H1 (cell line): Measurements from ENCODE around the gene TK2. TPM values are rescaled to one million over a fixed set of nuclear protein-coding genes. Genes with fewer than 3 reads are reported as not detected.

Source experiments
- CTCF ChIA-PET: fragments of 300-600 bp; sonication (Branson Sonifier 250); formaldehyde crosslinking; loops from one replicate; lab custom pipeline; 2021; ENCODE audit not compliant: partially characterized antibody; lab: Charles Lee
- POLR2A ChIA-PET: fragments of 300-600 bp; sonication (Branson Sonifier 250); formaldehyde crosslinking; loops from one replicate; lab custom pipeline; 2021; ENCODE audit warnings: inconsistent platforms; ENCODE audit not compliant: partially characterized antibody; lab: Charles Lee
- DNase-seq, 2 experiments: peaks; one replicate each; pipeline versions ENCODE4 v3.0.0 to v3.0.0-alpha.2; 2010 to 2022; ENCODE audit warnings: low spot score in 2 of 2, low read depth in 1 of 2, mixed read lengths in 1 of 2
- FAIRE-seq: peaks from 2 replicates; lab custom pipeline; 2011; peaks lifted over from hg19 to GRCh38; lab: Jason Lieb, UNC
- H2AFZ ChIP-seq: 2 replicates; pipeline ENCODE4 v1.8.1; 2012; ENCODE audit warnings: low read length, inconsistent platforms
- H2AK5ac ChIP-seq: 2 replicates; pipeline ENCODE4 v1.6.1; 2013; ENCODE audit warnings: low read depth, low read length
- H2BK120ac ChIP-seq: replicated peaks from 2 replicates; pipeline ENCODE3; 2013; ENCODE audit warnings: low read depth, low read length, inconsistent platforms
- H2BK12ac ChIP-seq: 2 replicates; pipeline ENCODE4 v1.6.1; 2013; ENCODE audit warnings: low read depth, low read length
- H2BK15ac ChIP-seq: 2 replicates; pipeline ENCODE4 v1.6.1; 2013; ENCODE audit warnings: low read length
- H2BK20ac ChIP-seq: 2 replicates; pipeline ENCODE4 v1.6.1; 2013; ENCODE audit warnings: low read length
- H2BK5ac ChIP-seq: 2 replicates; pipeline ENCODE4 v1.6.1; 2013; ENCODE audit warnings: low read depth, low read length
- H3K14ac ChIP-seq: 2 replicates; pipeline ENCODE4 v1.6.1; 2013; ENCODE audit warnings: inconsistent platforms; ENCODE audit not compliant: insufficient read length
- H3K18ac ChIP-seq: 2 replicates; pipeline ENCODE4 v1.6.1; 2013; ENCODE audit warnings: low read length; ENCODE audit errors: extremely low read depth
- H3K23ac ChIP-seq: 2 replicates; pipeline ENCODE4 v1.6.1; 2013; ENCODE audit warnings: inconsistent platforms; ENCODE audit not compliant: insufficient read length
- H3K23me2 ChIP-seq: 2 replicates; pipeline ENCODE4 v1.6.1; 2013; ENCODE audit warnings: low read depth, low read length
- H3K27ac ChIP-seq: 2 replicates; pipeline ENCODE4 v1.6.1; 2011; ENCODE audit warnings: low read depth, low read length, inconsistent platforms
- H3K27me3 ChIP-seq, 4 experiments: replicated peaks in 1 of 4; 1 replicate in 1 of 4; 2 replicates in 3 of 4; pipeline versions ENCODE4 v1.6.1 to v1.8.1; 2011 to 2013; ENCODE audit warnings: low read length in 3 of 4, mild to moderate bottlenecking in 3 of 4, inconsistent platforms in 2 of 4, mixed read lengths in 2 of 4, moderate library complexity in 1 of 4; ENCODE audit not compliant: control insufficient read depth in 3 of 4, insufficient read depth in 3 of 4; ENCODE audit errors: extremely low read depth in 1 of 4
- H3K36me3 ChIP-seq, 4 experiments: 2 replicates each; pipeline versions ENCODE4 v1.6.1 to v1.8.1; 2011 to 2013; ENCODE audit warnings: mild to moderate bottlenecking in 4 of 4, low read length in 3 of 4, moderate library complexity in 2 of 4, control low read depth in 1 of 4, inconsistent platforms in 1 of 4; ENCODE audit not compliant: insufficient read depth in 4 of 4, control insufficient read depth in 2 of 4
- H3K4ac ChIP-seq: replicated peaks from 2 replicates; pipeline ENCODE3; 2013; ENCODE audit warnings: low read length, low read depth, mixed read lengths, inconsistent platforms; ENCODE audit not compliant: insufficient read length
- H3K4me1 ChIP-seq, 4 experiments: replicated peaks in 1 of 4; 1 replicate in 1 of 4; 2 replicates in 3 of 4; pipeline versions ENCODE4 v1.6.1 to v1.8.1; 2011 to 2013; ENCODE audit warnings: low read length in 3 of 4, inconsistent platforms in 2 of 4, mixed read lengths in 1 of 4; ENCODE audit not compliant: insufficient read depth in 4 of 4, control insufficient read depth in 3 of 4
- H3K4me2 ChIP-seq, 2 experiments: 2 replicates each; pipeline versions ENCODE4 v1.6.1 to v1.8.1; 2011 to 2013; ENCODE audit warnings: low read depth in 2 of 2, low read length in 2 of 2, control low read depth in 1 of 2, inconsistent platforms in 1 of 2, mild to moderate bottlenecking in 1 of 2; ENCODE audit not compliant: insufficient read depth in 1 of 2
- H3K4me3 ChIP-seq, 4 experiments: fragments of 200-600, 300-600 bp in 1 of 4; sonication (generic), shearing (Covaris generic), sonication (Bioruptor Twin) in 1 of 4; 2 replicates each; pipeline versions ENCODE4 v1.5.1 to v1.8.1; 2011 to 2016; ENCODE audit warnings: low read length in 4 of 4, low read depth in 3 of 4, control low read depth in 2 of 4, inconsistent platforms in 2 of 4, mild to moderate bottlenecking in 2 of 4, mixed read lengths in 1 of 4, moderate library complexity in 1 of 4; ENCODE audit not compliant: insufficient read depth in 2 of 4; ENCODE audit errors: extremely low read depth in 1 of 4
- H3K56ac ChIP-seq: replicated peaks from 2 replicates; pipeline ENCODE3; 2013; ENCODE audit warnings: low read depth, mild to moderate bottlenecking, mixed read lengths, low read length, inconsistent platforms; ENCODE audit not compliant: insufficient read length
- H3K79me1 ChIP-seq: 2 replicates; pipeline ENCODE4 v1.6.1; 2013; ENCODE audit warnings: low read depth, low read length, control low read depth
- H3K79me2 ChIP-seq, 2 experiments: 2 replicates each; pipeline versions ENCODE4 v1.6.1 to v1.8.1; 2012 to 2013; ENCODE audit warnings: low read length in 2 of 2, mild to moderate bottlenecking in 2 of 2, inconsistent platforms in 1 of 2; ENCODE audit not compliant: insufficient read depth in 2 of 2, control insufficient read depth in 1 of 2
- H3K9ac ChIP-seq, 4 experiments: replicated peaks in 1 of 4; 1 replicate in 1 of 4; 2 replicates in 3 of 4; pipeline versions ENCODE4 v1.6.1 to v1.8.1; 2011 to 2013; ENCODE audit warnings: low read depth in 3 of 4, low read length in 3 of 4, control low read depth in 2 of 4, mild to moderate bottlenecking in 2 of 4, moderate library complexity in 2 of 4, inconsistent platforms in 1 of 4; ENCODE audit errors: extremely low read depth in 1 of 4
- H3K9me3 ChIP-seq, 2 experiments: 2 replicates each; pipeline versions ENCODE4 v1.6.1 to v1.8.1; 2012 to 2013; ENCODE audit warnings: mild to moderate bottlenecking in 2 of 2, moderate library complexity in 2 of 2, control low read depth in 1 of 2, inconsistent platforms in 1 of 2, low read depth in 1 of 2, low read length in 1 of 2, mixed read lengths in 1 of 2; ENCODE audit not compliant: insufficient read depth in 2 of 2
- H4K20me1 ChIP-seq, 2 experiments: replicated peaks in 1 of 2; 2 replicates each; pipeline versions ENCODE3 to v1.8.1; 2011 to 2013; ENCODE audit warnings: inconsistent platforms in 2 of 2, low read length in 2 of 2, mild to moderate bottlenecking in 1 of 2; ENCODE audit not compliant: insufficient read depth in 2 of 2, control insufficient read depth in 1 of 2
- H4K5ac ChIP-seq: 2 replicates; pipeline ENCODE4 v1.6.1; 2013; ENCODE audit warnings: low read length, low read depth, mixed read lengths, inconsistent platforms; ENCODE audit not compliant: insufficient read length
- H4K8ac ChIP-seq: 2 replicates; pipeline ENCODE4 v1.8.0; 2013; ENCODE audit warnings: mild to moderate bottlenecking, moderate library complexity, low read length, inconsistent platforms; ENCODE audit not compliant: insufficient read depth; ENCODE audit errors: extremely low read depth
- H4K91ac ChIP-seq: replicated peaks from 2 replicates; pipeline ENCODE3; 2013; ENCODE audit warnings: low read length, mixed read lengths, inconsistent platforms; ENCODE audit not compliant: insufficient read length
- ASH2L ChIP-seq: fragments of 200-600, 300-600 bp; sonication (generic); IDR thresholded peaks from one replicate; pipeline ENCODE4 v1.7.1; 2017; ENCODE audit warnings: low read length
- BCL11A ChIP-seq, 2 experiments: IDR thresholded peaks; one replicate each; pipeline ENCODE4 v1.6.1; 2011; ENCODE audit warnings: low read depth in 2 of 2, low read length in 2 of 2, mild to moderate bottlenecking in 2 of 2
- CHD1 ChIP-seq: IDR thresholded peaks from 2 replicates; pipeline ENCODE4 v1.6.1; 2012; ENCODE audit warnings: low read depth, low read length, improper control_type of control experiment
- FOSL1 ChIP-seq: IDR thresholded peaks from 2 replicates; pipeline ENCODE4 v1.6.1; 2011; ENCODE audit warnings: mild to moderate bottlenecking, low read depth, low read length, moderate library complexity; ENCODE audit not compliant: insufficient read depth
- GTF2F1 ChIP-seq: IDR thresholded peaks from 2 replicates; pipeline ENCODE4 v1.6.1; 2012; ENCODE audit warnings: low read depth, low read length, improper control_type of control experiment, borderline replicate concordance
- JUND ChIP-seq: IDR thresholded peaks from 2 replicates; pipeline ENCODE4 v1.6.1; 2011; ENCODE audit warnings: mild to moderate bottlenecking, improper control_type of control experiment, low read length
- KDM4A ChIP-seq: IDR thresholded peaks from one replicate; pipeline ENCODE4 v1.7.1; 2012; ENCODE audit warnings: low read depth, mild to moderate bottlenecking, moderate library complexity, low read length, inconsistent platforms; ENCODE audit not compliant: severe bottlenecking
- POLR2A ChIP-seq, 2 experiments: IDR thresholded peaks; 1 replicate in 1 of 2; 2 replicates in 1 of 2; pipeline ENCODE4 v1.6.1; 2011; ENCODE audit warnings: low read depth in 2 of 2, low read length in 2 of 2, mild to moderate bottlenecking in 2 of 2; ENCODE audit errors: control extremely low read depth in 1 of 2
- POU5F1 ChIP-seq: IDR thresholded peaks from 2 replicates; pipeline ENCODE4 v1.6.1; 2011; ENCODE audit warnings: low read depth, mild to moderate bottlenecking, low read length, moderate library complexity
- RBBP5 ChIP-seq: IDR thresholded peaks from 2 replicates; pipeline ENCODE4 v1.7.1; 2012; ENCODE audit warnings: low read depth, mild to moderate bottlenecking, inconsistent platforms, low read length, moderate library complexity, borderline replicate concordance
- TBP ChIP-seq: IDR thresholded peaks from 2 replicates; pipeline ENCODE4 v1.6.1; 2011; ENCODE audit warnings: low read depth, low read length, improper control_type of control experiment
- TCF12 ChIP-seq: IDR thresholded peaks from 2 replicates; pipeline ENCODE4 v1.6.1; 2011; ENCODE audit warnings: low read depth, mild to moderate bottlenecking, low read length
- TEAD4 ChIP-seq: IDR thresholded peaks from 2 replicates; pipeline ENCODE4 v1.6.1; 2012; ENCODE audit warnings: low read depth, low read length, inconsistent platforms, mixed read lengths
- YY1 ChIP-seq: IDR thresholded peaks from 2 replicates; pipeline ENCODE4 v1.6.1; 2011; ENCODE audit warnings: low read depth, mild to moderate bottlenecking, low read length
- WGBS, 2 experiments: shearing (Covaris generic) in 1 of 2; methylation state at CpG; one replicate each; pipeline versions ENCODE4 v1.1.6 to v1.1.7; 2013 to 2015; ENCODE audit warnings: low lambda C conversion rate in 2 of 2, mixed read lengths in 2 of 2, inconsistent platforms in 1 of 2, low coverage in 1 of 2, missing lambda C conversion rate in 1 of 2; ENCODE audit not compliant: insufficient replicate concordance in 2 of 2, insufficient coverage in 1 of 2, insufficient read length in 1 of 2; ENCODE audit errors: extremely low coverage in 1 of 2, missing lambda C conversion rate in 1 of 2; 5-methylcytosine and 5-hydroxymethylcytosine counted together
- polyA plus RNA-seq, 7 experiments: library from polyadenylated mRNA; depleted of rRNA in 3 of 7; stranded (reverse) in 5 of 7; unstranded in 2 of 7; fragments of >200 nt in 5 of 7; fragments of 200-250 nt in 2 of 7; gene quantifications; 1 replicate in 5 of 7; 2 replicates in 1 of 7; 4 replicates in 1 of 7; pipeline versions ENCODE4 v1.2.1 to v1.2.3, GENCODE V29; 2011 to 2013; ENCODE audit warnings: missing spikeins in 2 of 7, mixed read lengths in 2 of 7
- total RNA-seq: library from RNA; stranded (reverse); fragmentation: NEBNext Ultra II Directional; extraction: Animal tissue kit (Norgen Biotek cat#: 25700); gene quantifications from 2 replicates; pipeline ENCODE4 v1.2.1, GENCODE V29; 2021

The TK2 gene
- total and polyA plus RNA-seq, 2 of the 8 experiments (the other 6 are each of a cell fraction or from before 2014, with no cell fraction given), result 2.7 to 3.6 TPM

DNA sequence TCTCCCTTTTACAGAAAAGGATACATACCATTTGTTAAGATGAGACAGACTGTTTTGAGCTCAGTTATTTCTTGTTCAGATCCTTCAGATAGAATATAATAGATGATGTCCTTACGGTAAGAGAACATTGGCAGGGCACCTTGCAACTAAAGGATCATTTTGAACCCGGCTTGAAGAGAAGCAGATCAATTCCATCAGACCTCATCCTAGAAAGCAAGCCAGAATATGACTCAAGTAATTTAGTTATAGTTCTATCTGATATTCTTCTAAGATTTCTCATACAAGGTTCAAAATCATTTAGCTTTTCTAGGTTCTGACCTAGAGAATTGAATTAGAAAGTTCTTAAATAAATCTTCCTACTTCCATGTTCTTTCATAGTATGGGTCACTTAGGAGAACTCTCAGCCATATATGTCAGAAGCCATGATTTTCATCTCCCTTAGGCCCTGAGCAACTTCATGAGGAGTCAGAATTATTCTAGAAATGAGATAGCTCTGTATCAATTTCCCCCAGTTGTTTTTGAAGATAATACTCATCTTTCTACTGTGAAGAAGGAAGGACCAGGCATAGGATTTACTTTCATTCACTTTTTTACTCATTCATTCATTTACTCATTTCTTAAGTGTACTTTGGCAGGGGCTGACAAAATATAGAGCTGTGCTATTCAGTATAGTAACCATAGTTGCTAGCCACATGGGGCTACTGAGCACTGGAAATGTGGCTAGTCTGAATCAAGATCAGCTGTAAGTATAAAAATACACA, 13.8 kb upstream of the TK2 start:
- Histone ChIP-seq H2AK5ac (no peak overlapping the region), H3K79me2 (no peaks in the 10 kb centered on the region), H4K91ac (no peak overlapping the region), H4K8ac (no peak overlapping the region), H2AFZ (no peak overlapping the region), H3K79me1 (no peaks in the 10 kb centered on the region), H3K23me2 (no peaks in the 10 kb centered on the region), H3K56ac (no peak overlapping the region), H3K4me1 (no peaks in the 10 kb centered on the region), H3K23ac (no peak overlapping the region), H3K36me3 (peaks cover 0 to 5% (median 0%) of the 10 kb centered on the region in 4 experiments; a peak in 3 of 8 replicates), H3K4me2 (no peak overlapping the region), H2BK120ac (no peak overlapping the region), H3K9me3 (no peaks in the 10 kb centered on the region), H3K27ac (no peak overlapping the region), H3K14ac (no peak overlapping the region), H3K18ac (no peak overlapping the region), H3K4ac (no peak overlapping the region), H2BK15ac (no peak overlapping the region), H3K4me3 (no peak overlapping the region), H3K27me3 (no peaks in the 10 kb centered on the region), H4K5ac (no peak overlapping the region), H4K20me1 (peaks cover 0 to 2% of the 10 kb centered on the region in 2 experiments), H2BK20ac (no peak overlapping the region), H2BK12ac (no peak overlapping the region), H2BK5ac (no peak overlapping the region), H3K9ac (no peak overlapping the region)
- 98% methylated on average over 2 of the region's 2 CpGs; no CpG with 5 or more reads in 1 of the 2 experiments for WGBS, 2 experiments
- DNase-seq (no peak), FAIRE-seq (no peak)
- ChIA-PET POLR2A (interaction anchor here (1.2 to 2.5 kb wide), 2 partner anchors 12 to 13 kb away, joined by 4 to 9 read pairs; partner anchors contain the start of gene TK2), CTCF (interaction anchor here (0.8 to 5.2 kb wide), 14 partner anchors 8 to 157 kb away, joined by 3 to 25 read pairs (median 6); partner anchors contain the start of genes CKLF and CMTM2)
- TF ChIP-seq RBBP5, result no peak
- TF ChIP-seq CHD1, result no peak
- no peak for TF ChIP-seq TCF12
- no peak for TF ChIP-seq KDM4A
- TF ChIP-seq POU5F1, result no peak
- TF ChIP-seq YY1, result no peak
- TF ChIP-seq TEAD4, result no peak
- no peak for TF ChIP-seq GTF2F1
- TF ChIP-seq FOSL1, result no peak
- no peak for TF ChIP-seq TBP
- TF ChIP-seq BCL11A (IDR thresholded peaks at IDR 0.05; ENCODE audit: low read depth in 2 of 2, low read length in 2 of 2), result no peak
- TF ChIP-seq POLR2A (IDR thresholded peaks at IDR 0.05; ENCODE audit: control extremely low read depth in 1 of 2, low read depth in 2 of 2, low read length in 2 of 2), result no peak
- TF ChIP-seq JUND, result no peak
- TF ChIP-seq ASH2L, result no peak
